ENCODE measurements around the gene ALG1L2. TPM values are rescaled to one million over a fixed set of nuclear protein-coding genes. Genes with fewer than 3 reads are reported as not detected.

The ALG1L2 gene, protein sequence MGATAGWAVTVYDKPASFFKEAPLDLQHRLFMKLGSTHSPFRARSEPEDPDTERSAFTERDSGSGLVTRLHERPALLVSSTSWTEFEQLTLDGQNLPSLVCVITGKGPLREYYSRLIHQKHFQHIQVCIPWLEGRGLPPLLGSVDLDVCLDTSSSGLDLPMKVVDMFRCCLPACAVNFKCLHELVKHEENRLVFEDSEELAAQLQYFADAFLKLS
- 1.0 TPM for total RNA-seq

DNA sequence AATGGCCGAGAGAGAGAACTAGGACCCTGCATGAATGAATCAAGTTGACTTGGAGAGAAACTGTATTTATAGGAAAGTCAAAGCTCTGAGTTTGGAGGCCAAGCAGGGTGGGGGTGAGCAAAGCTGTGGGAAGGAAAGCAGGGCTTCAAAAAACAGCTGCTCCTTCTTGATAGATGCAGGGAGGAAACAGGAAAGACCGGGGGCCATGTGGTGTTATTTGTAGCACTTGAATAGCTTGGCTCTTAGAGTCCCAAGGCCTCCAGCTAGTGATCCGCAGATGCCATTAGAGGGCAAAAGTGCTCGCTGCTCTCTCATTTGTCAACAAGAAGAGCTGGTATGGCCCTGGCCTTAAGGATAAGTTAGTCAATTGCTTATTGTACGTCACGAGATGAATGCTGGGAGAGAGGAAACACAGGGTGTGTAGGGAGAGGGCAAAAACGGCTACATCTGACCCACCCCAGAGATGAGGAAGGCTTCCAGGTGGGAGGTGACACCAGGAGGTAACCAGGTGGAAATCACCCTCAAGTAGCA, at the start of gene ALG1L2:
ALG1L2 (plus strand) TSS at position 481 of the 531 bp plus-strand sequence. CDS start 186 bp downstream, outside the sequence.

Other genes with a start within 250 kb of the ALG1L2 start
- 43.2 TPM for gene TMCC1, start 188.1 kb upstream of the ALG1L2 start, total RNA-seq
- gene TRH, start 107.1 kb upstream of the ALG1L2 start, total RNA-seq: 14.0 TPM